Gastroesophageal sphincter (tissue), 3 donors: ENCODE data around the gene RBM4B.

Source experiments
- CTCF ChIP-seq, 4 experiments: fragments of 200-600 bp in 2 of 4; fragments of 450-650 bp in 2 of 4; sonication (generic) in 1 of 4; IDR thresholded peaks; one replicate each; pipeline ENCODE4 v1.5.1; 2017 to 2019; ENCODE audit warnings: antibody characterized with exemption in 4 of 4, mild to moderate bottlenecking in 2 of 4, moderate library complexity in 2 of 4
- POLR2A ChIP-seq, 2 donors: fragments of 450-650 bp; IDR thresholded peaks; one replicate each; pipeline ENCODE4 v1.6.1; 2017; ENCODE audit warnings: antibody characterized with exemption in 2 of 2, mild to moderate bottlenecking in 2 of 2, moderate library complexity in 1 of 2
- POLR2AphosphoS5 ChIP-seq: sonication (generic); formaldehyde crosslinking; IDR thresholded peaks from one replicate; pipeline ENCODE4 v1.6.1; 2017; ENCODE audit warnings: antibody characterized with exemption

GRCh38 chr11:66638177-66639065 is 39.3 kb downstream of the RBM4B start, which contains the start of gene RBM4:
- TF ChIP-seq POLR2AphosphoS5 (peak; percentile 97), CTCF (IDR thresholded peaks at IDR 0.05) (peak in 2 of 4 experiments; percentile 19 to 24), POLR2A (IDR thresholded peaks at IDR 0.05) (peak; percentile 85 to 88)
